ENCODE results near the gene TALDO1. TPM values are rescaled to one million over a fixed set of nuclear protein-coding genes. Genes with fewer than 3 reads are reported as not detected.

The TALDO1 gene
- total and polyA plus RNA-seq, 2 donors (not counting 3 experiments of a cell fraction or from before 2014, with no cell fraction given) = 211 to 294 TPM

GRCh38 chr11:765025-765801, 17.9 kb downstream of the TALDO1 start:
- no peak overlapping the region for H3K4me2 ChIP-seq (ENCODE audit: insufficient read depth, low read length)

More at GRCh38 chr11:765025-765801, 17.9 kb downstream of the TALDO1 start:
- DNase-seq (ENCODE audit: low read depth, low spot score) = peak; percentile 53
- H3K9me1 ChIP-seq (replicated peaks; ENCODE audit: control insufficient read depth, extremely low read depth, insufficient read depth, low read length) = no peaks in the 10 kb centered on the region
- BruUV-seq (replicated peaks) = no TSS peak
- H3K27ac ChIP-seq (ENCODE audit: insufficient read depth, low read depth, low read length) = no peak overlapping the region
- no peak overlapping the region for H3K4me3 ChIP-seq (replicated peaks in 1 of 3; ENCODE audit: insufficient read depth in 1 of 3, low read depth in 1 of 3, low read length in 3 of 3)
- TF ChIP-seq POLR2AphosphoS5 (IDR thresholded peaks at IDR 0.05; ENCODE audit: insufficient read depth, low read depth, low read length) (peak; percentile 37), POLR2A (IDR thresholded peaks at IDR 0.05; ENCODE audit: low read depth, low read length) (no peak), FOS (IDR thresholded peaks at IDR 0.05; ENCODE audit: borderline replicate concordance, insufficient read depth, low read length) (no peak), GATA2 (IDR thresholded peaks at IDR 0.05; ENCODE audit: insufficient read depth, insufficient read length, low read depth, low read length) (no peak)
- TF ChIP-seq, protein P1, sequence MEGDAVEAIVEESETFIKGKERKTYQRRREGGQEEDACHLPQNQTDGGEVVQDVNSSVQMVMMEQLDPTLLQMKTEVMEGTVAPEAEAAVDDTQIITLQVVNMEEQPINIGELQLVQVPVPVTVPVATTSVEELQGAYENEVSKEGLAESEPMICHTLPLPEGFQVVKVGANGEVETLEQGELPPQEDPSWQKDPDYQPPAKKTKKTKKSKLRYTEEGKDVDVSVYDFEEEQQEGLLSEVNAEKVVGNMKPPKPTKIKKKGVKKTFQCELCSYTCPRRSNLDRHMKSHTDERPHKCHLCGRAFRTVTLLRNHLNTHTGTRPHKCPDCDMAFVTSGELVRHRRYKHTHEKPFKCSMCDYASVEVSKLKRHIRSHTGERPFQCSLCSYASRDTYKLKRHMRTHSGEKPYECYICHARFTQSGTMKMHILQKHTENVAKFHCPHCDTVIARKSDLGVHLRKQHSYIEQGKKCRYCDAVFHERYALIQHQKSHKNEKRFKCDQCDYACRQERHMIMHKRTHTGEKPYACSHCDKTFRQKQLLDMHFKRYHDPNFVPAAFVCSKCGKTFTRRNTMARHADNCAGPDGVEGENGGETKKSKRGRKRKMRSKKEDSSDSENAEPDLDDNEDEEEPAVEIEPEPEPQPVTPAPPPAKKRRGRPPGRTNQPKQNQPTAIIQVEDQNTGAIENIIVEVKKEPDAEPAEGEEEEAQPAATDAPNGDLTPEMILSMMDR (IDR thresholded peaks at IDR 0.05; ENCODE audit: extremely low read depth in 1 of 2, insufficient read depth in 1 of 2, low read depth in 1 of 2, low read length in 2 of 2) = peak; percentile 46 to 68
- TF ChIP-seq, protein P2, sequence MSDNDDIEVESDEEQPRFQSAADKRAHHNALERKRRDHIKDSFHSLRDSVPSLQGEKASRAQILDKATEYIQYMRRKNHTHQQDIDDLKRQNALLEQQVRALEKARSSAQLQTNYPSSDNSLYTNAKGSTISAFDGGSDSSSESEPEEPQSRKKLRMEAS (IDR thresholded peaks at IDR 0.05; ENCODE audit: insufficient read depth, insufficient read length) = no peak
- peak; percentile 60 for FAIRE-seq
- dilution Hi-C loops (cut with MboI; ENCODE audit: extremely low pct_ligation_motif_present, low sequenced_read_pairs) = no loop called here
- intact Hi-C loops (cut with micrococcal nuclease) = no loop called here
- ChIA-PET CTCF (interaction anchor here (1.3 to 1.7 kb wide), 3 partner anchors 8 to 12 kb away, joined by 3 to 5 read pairs (median 4); no protein-coding TSS in a partner anchor), POLR2A (no interaction called here)
- no peaks in the 10 kb centered on the region for H4K20me1 ChIP-seq (replicated peaks; ENCODE audit: control insufficient read depth, extremely low read depth, insufficient read depth, low read length)
- no peak overlapping the region for H3K9ac ChIP-seq (replicated peaks; ENCODE audit: extremely low read depth, insufficient read depth, low read length)
- H3K4me1 ChIP-seq (ENCODE audit: control insufficient read depth, extremely low read depth, insufficient read depth, low read length) = no peaks in the 10 kb centered on the region
- H3K9me3 ChIP-seq (replicated peaks; ENCODE audit: control insufficient read depth, insufficient read depth, low read length) = no peaks in the 10 kb centered on the region
- no peaks in the 10 kb centered on the region for H3K27me3 ChIP-seq (ENCODE audit: control insufficient read depth in 2 of 2, insufficient read depth in 2 of 2, low read length in 2 of 2)
- peaks cover 15 to 30% of the 10 kb centered on the region in 2 experiments for H3K36me3 ChIP-seq (ENCODE audit: control insufficient read depth in 2 of 2, extremely low read depth in 1 of 2, insufficient read depth in 2 of 2, low read length in 2 of 2)
- no peak overlapping the region for H2AFZ ChIP-seq (ENCODE audit: low read depth, low read length)
- H3K79me2 ChIP-seq (ENCODE audit: control insufficient read depth, insufficient read depth, low read length) = no peaks in the 10 kb centered on the region

Measured in endothelial cell of umbilical vein (primary cell).